Activated naive CD8-positive, alpha-beta T cell treated with anti-CD3 and anti-CD28 coated beads, Interleukin-2, amount 10 ng/mL, durations not matched to agents 7 days and 5 days (primary cell): ENCODE results near the gene DDT. TPM values are rescaled to one million over a fixed set of nuclear protein-coding genes. Genes with fewer than 3 reads are reported as not detected.
A peak's percentile ranks its signal among the peaks of the same experiment; 100 is the strongest.
"Not testable (repeated sequence)": the region's sequence is repeated elsewhere in the genome, so short reads cannot be mapped to it uniquely, and the experiment has no call there.

Experiments
- ATAC-seq: fragments of 150-1000 bp; cut with Tn5 transposase; one replicate; pipeline ENCODE4 v1.10.0; 2021; ENCODE audit warnings: low read depth, moderate library complexity
- POLR2A ChIA-PET: fragments of 350-600 bp; sonication (Branson Sonifier 250); formaldehyde crosslinking; loops from one replicate; lab custom pipeline; 2021; ENCODE audit warnings: antibody characterized with exemption; lab: Charles Lee
- DNase-seq: peaks from one replicate; pipeline ENCODE4 v3.0.0; 2021
- H3K27ac Mint-ChIP-seq: one replicate; pipeline ENCODE4 v1.8.0; 2022; ENCODE audit warnings: mild to moderate bottlenecking, mixed read lengths
- H3K27me3 Mint-ChIP-seq: one replicate; pipeline ENCODE4 v1.8.0; 2022; ENCODE audit warnings: mild to moderate bottlenecking, moderate library complexity, mixed read lengths
- H3K36me3 Mint-ChIP-seq: one replicate; pipeline ENCODE4 v1.8.0; 2021; ENCODE audit warnings: mild to moderate bottlenecking, mixed read lengths
- H3K4me1 Mint-ChIP-seq: one replicate; pipeline ENCODE4 v1.8.0; 2021; ENCODE audit warnings: mixed read lengths
- H3K4me3 Mint-ChIP-seq: one replicate; pipeline ENCODE4 v1.8.0; 2022; ENCODE audit warnings: mild to moderate bottlenecking, moderate library complexity, mixed read lengths
- H3K9me3 Mint-ChIP-seq: one replicate; pipeline ENCODE4 v1.8.0; 2021; ENCODE audit warnings: mixed read lengths
- total RNA-seq, 2 experiments: library from RNA; stranded (reverse); gene quantifications; one replicate each; pipeline ENCODE4 v1.2.3, GENCODE V29; 2021

DDT gene
- total RNA-seq, 2 experiments from 2014 or later = 133 TPM

DNA sequence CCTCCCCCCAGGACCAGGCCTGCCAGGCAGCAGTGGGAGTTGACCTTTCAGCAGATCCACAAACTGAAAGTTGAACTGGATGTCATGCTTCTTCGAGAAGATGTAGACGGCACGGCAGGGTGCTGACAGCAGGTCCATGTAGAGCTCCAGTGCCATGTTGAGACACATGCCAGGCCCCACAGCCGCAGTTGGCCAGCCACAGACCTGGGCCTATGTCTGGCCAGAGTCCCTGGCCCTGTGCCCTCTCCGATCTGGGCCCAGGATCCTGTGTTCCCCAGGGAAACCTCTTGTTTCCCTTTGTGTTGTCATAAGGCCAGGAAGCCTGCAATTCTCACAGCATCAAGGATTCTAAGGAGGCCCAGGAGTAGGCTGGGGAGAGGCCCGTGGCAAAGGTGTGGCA is 31.0 kb upstream of the DDT start, which contains the start of gene GSTT4:
GSTT4 (minus strand) TSS at position 253 of the 400 bp plus-strand sequence; CDS start at position 156, 97 bp downstream.
- Mint-ChIP-seq H3K36me3 (peaks cover 2% of the 10 kb centered on the region), H3K4me1 (peaks cover 9% of the 10 kb centered on the region), H3K27ac (no peak within 1 kb of the TSS), H3K4me3 (no peak within 1 kb of the TSS), H3K9me3 (peaks cover 3% of the 10 kb centered on the region), H3K27me3 (no peaks in the 10 kb centered on the region)
- POLR2A ChIA-PET = no interaction called here
- ATAC-seq (no peak), DNase-seq (no peak)

DNA sequence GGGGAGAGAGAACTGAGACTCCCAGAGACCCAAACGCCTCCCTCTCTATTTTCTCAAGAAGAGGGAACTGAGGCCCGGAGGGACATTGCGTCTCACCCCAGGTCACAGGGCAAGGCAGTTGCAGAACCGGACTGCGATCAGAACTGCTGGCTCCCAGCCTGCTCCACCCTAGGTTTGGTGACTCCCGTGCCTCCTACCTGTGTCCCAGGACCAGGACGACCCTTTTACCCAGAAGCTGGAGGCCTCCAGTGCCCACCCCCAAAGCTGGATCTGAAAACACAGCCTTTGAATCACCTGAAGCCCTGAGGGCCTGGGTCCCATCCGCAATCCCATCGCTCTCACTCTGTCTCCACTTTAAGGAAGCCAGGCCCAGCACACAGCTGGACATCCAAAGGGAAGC is 29.6 kb upstream of the DDT start:
- ATAC-seq (no peak), DNase-seq (no peak)
- no peaks in the 10 kb centered on the region for H3K9me3 Mint-ChIP-seq
- peaks cover 4% of the 10 kb centered on the region for H3K4me1 Mint-ChIP-seq
- no peak overlapping the region for H3K27ac Mint-ChIP-seq
- POLR2A ChIA-PET = no interaction called here
- no peaks in the 10 kb centered on the region for H3K27me3 Mint-ChIP-seq
- H3K36me3 Mint-ChIP-seq = no peaks in the 10 kb centered on the region
- no peak overlapping the region for H3K4me3 Mint-ChIP-seq

DNA sequence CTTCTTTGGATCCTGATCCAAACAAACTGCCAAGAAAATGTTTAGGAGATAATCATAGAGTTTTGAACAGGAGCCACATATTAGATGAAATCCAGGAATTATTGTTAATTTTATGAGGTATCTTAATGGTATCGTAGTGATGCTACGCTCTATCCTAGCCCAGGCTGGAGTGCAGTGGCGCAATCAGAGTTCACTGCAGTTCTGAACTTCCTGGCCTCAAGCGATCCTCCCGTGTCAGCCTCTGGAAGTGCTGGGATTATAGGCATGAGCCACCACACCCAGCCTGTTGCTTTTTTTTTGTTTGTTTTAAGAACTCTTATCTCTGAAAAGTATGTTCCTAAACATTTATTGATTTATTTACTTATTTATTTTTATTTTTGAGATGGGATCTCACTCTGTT is 28.6 kb upstream of the DDT start:
- peaks cover under 1% of the 10 kb centered on the region for H3K27me3 Mint-ChIP-seq
- no peaks in the 10 kb centered on the region for H3K9me3 Mint-ChIP-seq
- peaks cover 4% of the 10 kb centered on the region for H3K4me1 Mint-ChIP-seq
- no peak for ATAC-seq
- no peak for DNase-seq
- no peak overlapping the region for H3K27ac Mint-ChIP-seq
- H3K36me3 Mint-ChIP-seq = no peaks in the 10 kb centered on the region
- POLR2A ChIA-PET = no interaction called here
- H3K4me3 Mint-ChIP-seq = no peak overlapping the region

DNA sequence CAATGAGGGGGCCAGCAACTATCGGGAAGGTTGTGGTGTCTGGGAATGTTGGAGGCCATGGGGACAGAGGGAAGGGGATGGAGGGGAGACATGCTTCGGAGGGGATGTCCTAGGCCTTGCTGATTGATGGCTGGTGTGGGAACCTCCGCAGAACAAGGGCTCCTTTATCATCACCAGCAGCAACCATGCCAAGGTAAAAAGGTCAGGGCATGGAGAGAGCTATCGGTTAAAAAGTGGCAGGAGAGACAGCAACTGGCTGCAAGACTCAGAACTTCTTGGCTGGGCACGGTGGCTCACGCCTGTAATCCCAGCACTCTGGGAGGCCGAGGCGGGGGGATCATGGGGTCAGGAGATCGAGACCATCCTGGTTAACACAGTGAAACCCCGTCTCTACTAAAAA is 28.0 kb upstream of the DDT start:
- ATAC-seq (peak; percentile 11), DNase-seq (no peak)
- Mint-ChIP-seq H3K9me3 (no peaks in the 10 kb centered on the region), H3K27me3 (peaks cover 4% of the 10 kb centered on the region), H3K4me3 (no peak overlapping the region), H3K4me1 (peaks cover 6% of the 10 kb centered on the region), H3K27ac (no peak overlapping the region), H3K36me3 (no peaks in the 10 kb centered on the region)
- POLR2A ChIA-PET = interaction anchor here (1.2 kb wide), 1 partner anchor 8 kb away, joined by 4 read pairs; the partner anchor contains the start of gene CABIN1

DNA sequence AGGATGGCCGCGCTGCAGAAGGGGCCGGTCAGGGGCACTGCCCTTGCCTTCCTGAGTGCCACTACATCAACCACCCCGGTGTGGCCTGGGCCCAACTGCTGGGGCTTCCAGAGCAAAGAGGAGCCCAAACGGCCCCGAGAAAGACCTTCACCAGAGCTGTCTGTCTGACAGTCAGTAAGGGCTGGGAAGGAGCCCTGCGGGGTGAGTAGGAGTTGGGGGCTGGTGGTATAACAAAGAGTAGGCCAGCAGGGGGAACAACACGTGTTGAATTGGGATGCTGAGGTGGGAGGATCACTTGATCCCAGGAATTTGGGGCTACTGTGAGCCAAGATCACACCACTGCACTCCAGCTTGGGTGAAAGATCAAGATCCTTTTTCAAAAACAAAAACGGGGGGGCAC is 27.1 kb upstream of the DDT start:
- DNase-seq (no peak), ATAC-seq (no peak)
- no peak overlapping the region for H3K4me3 Mint-ChIP-seq
- POLR2A ChIA-PET = interaction anchor here (1.2 kb wide), 1 partner anchor 9 kb away, joined by 4 read pairs; the partner anchor contains the start of gene CABIN1
- H3K27me3 Mint-ChIP-seq = peaks cover 4% of the 10 kb centered on the region
- no peak overlapping the region for H3K27ac Mint-ChIP-seq
- H3K9me3 Mint-ChIP-seq = no peaks in the 10 kb centered on the region
- H3K36me3 Mint-ChIP-seq = no peaks in the 10 kb centered on the region
- H3K4me1 Mint-ChIP-seq = peaks cover 6% of the 10 kb centered on the region

- DNase-seq, ATAC-seq, H3K36me3 Mint-ChIP-seq, H3K4me1 Mint-ChIP-seq, H3K9me3 Mint-ChIP-seq, H3K27me3 Mint-ChIP-seq, H3K4me3 Mint-ChIP-seq, H3K27ac Mint-ChIP-seq, POLR2A ChIA-PET: not testable (repeated sequence)
These were observed 25.5 kb upstream of the DDT start for GRCh38 chr22:23999779-24000178.

GRCh38 chr22:23997092-23997491 is 22.9 kb upstream of the DDT start:
- peaks cover 3% of the 10 kb centered on the region for H3K4me1 Mint-ChIP-seq
- ATAC-seq (no peak), DNase-seq (no peak)
- no peaks in the 10 kb centered on the region for H3K9me3 Mint-ChIP-seq
- H3K4me3 Mint-ChIP-seq = no peak overlapping the region
- no peaks in the 10 kb centered on the region for H3K36me3 Mint-ChIP-seq
- POLR2A ChIA-PET = no interaction called here
- H3K27ac Mint-ChIP-seq = no peak overlapping the region
- peaks cover 4% of the 10 kb centered on the region for H3K27me3 Mint-ChIP-seq

- POLR2A ChIA-PET, H3K4me3 Mint-ChIP-seq, H3K27ac Mint-ChIP-seq, DNase-seq, H3K4me1 Mint-ChIP-seq, ATAC-seq, H3K9me3 Mint-ChIP-seq, H3K27me3 Mint-ChIP-seq, H3K36me3 Mint-ChIP-seq: not testable (repeated sequence)
These were observed 19.4 kb upstream of the DDT start for GRCh38 chr22:23993581-23994177.

- H3K27me3 Mint-ChIP-seq, ATAC-seq, H3K27ac Mint-ChIP-seq, DNase-seq, H3K36me3 Mint-ChIP-seq, H3K4me3 Mint-ChIP-seq, POLR2A ChIA-PET, H3K4me1 Mint-ChIP-seq, H3K9me3 Mint-ChIP-seq: not testable (repeated sequence)
These were observed 18.8 kb upstream of the DDT start for GRCh38 chr22:23993080-23993479.

- H3K4me3 Mint-ChIP-seq, H3K27me3 Mint-ChIP-seq, POLR2A ChIA-PET, H3K36me3 Mint-ChIP-seq, ATAC-seq, DNase-seq, H3K4me1 Mint-ChIP-seq, H3K27ac Mint-ChIP-seq, H3K9me3 Mint-ChIP-seq: not testable (repeated sequence)
These were observed 15.5 kb upstream of the DDT start for GRCh38 chr22:23989583-23990244.

GRCh38 chr22:23986538-23987178 is 12.4 kb upstream of the DDT start:
- DNase-seq, POLR2A ChIA-PET, H3K27me3 Mint-ChIP-seq, H3K27ac Mint-ChIP-seq, H3K4me1 Mint-ChIP-seq, H3K36me3 Mint-ChIP-seq, H3K4me3 Mint-ChIP-seq, ATAC-seq, H3K9me3 Mint-ChIP-seq: not testable (repeated sequence)

DNA sequence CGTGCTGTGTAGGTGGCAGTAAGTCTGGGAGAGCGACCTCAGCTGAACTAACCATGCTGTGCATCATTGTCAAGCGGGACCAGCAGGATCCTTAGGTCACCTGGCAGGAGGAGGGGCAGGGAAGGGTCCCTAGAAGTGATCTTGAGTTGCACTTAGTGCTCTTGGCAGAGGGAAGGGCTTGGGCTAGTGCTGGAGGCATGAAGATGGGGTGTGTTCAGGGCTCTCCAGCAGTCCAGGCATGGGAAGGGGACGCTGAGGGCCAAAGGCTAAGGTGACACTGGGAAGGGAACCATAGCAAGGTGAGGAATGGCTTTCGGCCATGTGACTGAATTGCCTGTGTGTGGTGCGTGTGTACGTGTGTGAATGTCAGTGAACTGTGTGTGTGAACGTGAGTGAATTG is 11.8 kb upstream of the DDT start:
- POLR2A ChIA-PET, DNase-seq, H3K4me3 Mint-ChIP-seq, H3K27me3 Mint-ChIP-seq, H3K9me3 Mint-ChIP-seq, H3K27ac Mint-ChIP-seq, ATAC-seq, H3K4me1 Mint-ChIP-seq, H3K36me3 Mint-ChIP-seq: not testable (repeated sequence)

- no peaks in the 10 kb centered on the region for H3K36me3 Mint-ChIP-seq
- H3K9me3 Mint-ChIP-seq = no peaks in the 10 kb centered on the region
- POLR2A ChIA-PET = no interaction called here
- no peak for DNase-seq
- no peak overlapping the region for H3K27ac Mint-ChIP-seq
- H3K4me1 Mint-ChIP-seq = no peaks in the 10 kb centered on the region
- no peak overlapping the region for H3K4me3 Mint-ChIP-seq
- H3K27me3 Mint-ChIP-seq = no peaks in the 10 kb centered on the region
- no peak for ATAC-seq
These were observed 10.2 kb upstream of the DDT start for GRCh38 chr22:23984430-23984829.

DNA sequence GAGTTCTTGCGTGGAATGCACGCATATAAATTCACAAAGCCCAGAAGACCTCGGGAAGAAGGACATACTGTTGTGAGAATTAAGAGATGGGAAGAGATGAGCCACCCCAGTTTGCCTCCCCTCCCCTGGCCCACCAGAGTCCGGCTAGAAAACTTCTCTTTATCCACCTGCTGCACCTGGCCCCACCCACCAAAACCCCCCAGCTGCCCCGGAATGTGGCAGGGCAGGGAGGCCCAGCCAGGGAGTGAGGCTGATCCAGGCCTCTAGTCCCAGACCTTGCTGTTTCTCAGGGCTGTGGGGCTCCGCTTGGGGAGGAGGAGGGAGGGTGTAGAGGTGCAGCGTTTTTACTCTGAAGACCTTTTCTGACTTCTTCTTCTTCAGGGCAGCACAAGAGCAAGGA is 6.3 kb upstream of the DDT start:
- H3K4me3 Mint-ChIP-seq, H3K4me1 Mint-ChIP-seq, H3K9me3 Mint-ChIP-seq, H3K27me3 Mint-ChIP-seq, H3K36me3 Mint-ChIP-seq, POLR2A ChIA-PET, H3K27ac Mint-ChIP-seq, DNase-seq, ATAC-seq: not testable (repeated sequence)
